Ishikawa (cell line): ENCODE data around the gene FXN.

Experiments
- EGR1 ChIP-seq: IDR thresholded peaks from 2 replicates; pipeline ENCODE4 v1.6.1; 2012
- RAD21 ChIP-seq: IDR thresholded peaks from 2 replicates; pipeline ENCODE4 v1.6.1; 2012; ENCODE audit warnings: low read depth

- no peak for TF ChIP-seq RAD21
- no peak for TF ChIP-seq EGR1
Measured at GRCh38 chr9:69070201-69070600, 34.6 kb downstream of the FXN start.
